GM18511 (cell line): ENCODE measurements around the gene CYP3A7.
"Not testable (repeated sequence)": the region's sequence is repeated elsewhere in the genome, so short reads cannot be mapped to it uniquely, and the experiment has no call there.

ENCODE experiments used
- ATAC-seq: cut with Tn5 transposase; IDR thresholded peaks from one replicate; pipeline ENCODE4 v1.9.1; 2021; ENCODE audit warnings: mild to moderate bottlenecking, moderate library complexity; ENCODE audit not compliant: unreplicated experiment

Gene CYP3A7

GRCh38 chr7:99742737-99743394 is 7.9 kb upstream of the CYP3A7 start:
- no peak for ATAC-seq

- ATAC-seq = no peak
Observed at GRCh38 chr7:99741441-99741795, 6.4 kb upstream of the CYP3A7 start.

GRCh38 chr7:99740573-99741440 is 5.8 kb upstream of the CYP3A7 start:
- no peak for ATAC-seq

- no peak for ATAC-seq
Observed at GRCh38 chr7:99739699-99740572, 4.9 kb upstream of the CYP3A7 start.

- ATAC-seq = no peak
Observed at GRCh38 chr7:99737726-99738125, 2.7 kb upstream of the CYP3A7 start.

GRCh38 chr7:99736667-99737066 is 1.7 kb upstream of the CYP3A7 start:
- ATAC-seq = not testable (repeated sequence)

GRCh38 chr7:99733448-99733847 is 1.5 kb downstream of the CYP3A7 start:
- no peak for ATAC-seq

GRCh38 chr7:99733003-99733402 is 2.0 kb downstream of the CYP3A7 start:
- ATAC-seq = no peak

- no peak for ATAC-seq
Observed at GRCh38 chr7:99731638-99732374, 3.2 kb downstream of the CYP3A7 start.

- ATAC-seq = no peak
Observed at GRCh38 chr7:99730992-99731391, 4.0 kb downstream of the CYP3A7 start.

- ATAC-seq = no peak
Observed at GRCh38 chr7:99730238-99730810, 4.7 kb downstream of the CYP3A7 start.

- no peak for ATAC-seq
Observed at GRCh38 chr7:99729486-99730237, 5.3 kb downstream of the CYP3A7 start.

- no peak for ATAC-seq
Observed at GRCh38 chr7:99728615-99729014, 6.4 kb downstream of the CYP3A7 start.

GRCh38 chr7:99723201-99723600 is 11.8 kb downstream of the CYP3A7 start:
- not testable (repeated sequence) for ATAC-seq

GRCh38 chr7:99720800-99721595 is 14.0 kb downstream of the CYP3A7 start:
- no peak for ATAC-seq

- no peak for ATAC-seq
Observed at GRCh38 chr7:99719996-99720769, 14.8 kb downstream of the CYP3A7 start.

GRCh38 chr7:99713995-99714570 is 20.9 kb downstream of the CYP3A7 start:
- no peak for ATAC-seq
